ENCODE results near the gene OR2T1.
"Not testable (repeated sequence)": the region's sequence is repeated elsewhere in the genome, so short reads cannot be mapped to it uniquely, and the experiment has no call there.

OR2T1 gene

DNA sequence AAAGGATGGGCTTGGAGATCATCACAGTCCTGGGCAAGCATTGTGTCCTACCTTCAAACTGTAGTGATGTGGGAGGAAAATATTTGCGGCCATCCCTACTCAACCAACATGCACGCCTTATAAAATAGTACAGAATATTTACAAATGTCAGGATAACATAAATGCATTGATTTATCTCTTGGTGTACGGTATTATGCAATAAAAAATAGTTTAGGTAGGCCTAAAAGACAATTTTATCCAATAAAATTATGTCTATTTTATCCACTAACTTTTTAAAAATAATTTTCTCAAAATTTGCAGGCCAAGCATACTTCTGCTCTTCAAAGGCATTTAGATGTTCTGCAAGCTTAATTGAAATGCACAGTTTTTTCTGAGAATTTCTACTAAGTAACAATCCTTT, at the start of gene OR2T1:
Gene OR2T1, plus strand, starts transcription at position 301 of the 400 bp plus-strand sequence. CDS start 3,100 bp downstream, outside the sequence.
- no peak for DNase-seq

- no peak for DNase-seq
These were observed 43.4 kb upstream of the OR2T1 start for GRCh38 chr1:248359415-248359814.

DNA sequence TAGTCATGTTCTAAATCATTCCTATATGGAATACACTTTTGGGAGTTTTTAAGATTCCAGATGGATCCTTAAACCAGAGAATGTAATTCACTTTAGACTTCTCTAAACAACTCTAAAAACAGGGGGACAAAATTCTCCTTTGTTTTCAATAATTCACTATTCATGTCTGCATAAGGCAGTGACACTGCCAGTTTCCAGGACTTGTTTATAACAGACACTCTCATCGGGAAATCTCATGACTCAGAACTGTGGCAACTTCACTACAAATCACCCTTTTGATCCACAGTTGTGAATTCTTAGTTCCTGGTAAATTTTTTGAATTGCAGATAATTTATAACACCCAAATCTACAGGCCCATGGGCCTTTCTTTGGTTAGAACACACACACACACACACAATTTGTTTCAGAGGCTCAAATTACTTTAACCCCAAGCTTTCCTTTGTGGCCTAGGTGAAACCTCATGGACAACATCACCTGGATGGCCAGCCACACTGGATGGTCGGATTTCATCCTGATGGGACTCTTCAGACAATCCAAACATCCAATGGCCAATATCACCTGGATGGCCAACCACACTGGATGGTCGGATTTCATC, 41.6 kb upstream of the OR2T1 start, which contains the start of gene OR2T4:
Gene OR2T4, plus strand, starts transcription at position 545 of the 595 bp plus-strand sequence. Its CDS starts 0 bp downstream, at position 545.
- no peak for DNase-seq

DNA sequence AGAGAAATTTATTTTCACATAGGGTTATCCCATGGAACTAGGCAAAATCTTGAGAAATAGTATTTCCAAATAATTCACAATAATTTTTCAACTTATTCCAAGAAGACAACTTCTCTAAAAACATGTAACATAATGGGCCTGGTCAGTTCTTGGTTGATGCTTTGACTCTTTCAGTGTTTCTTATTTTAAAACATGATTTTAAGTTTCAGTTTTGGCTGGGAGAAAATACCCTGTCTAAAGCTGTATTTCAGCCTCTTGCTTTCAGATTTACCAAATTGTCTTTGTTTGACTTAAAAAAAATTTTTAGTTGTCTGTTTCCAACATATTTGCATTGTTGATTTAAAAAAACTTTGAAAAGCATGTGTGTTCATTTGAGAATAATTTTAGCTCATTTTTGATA, 36.2 kb upstream of the OR2T1 start:
- DNase-seq, result no peak

DNA sequence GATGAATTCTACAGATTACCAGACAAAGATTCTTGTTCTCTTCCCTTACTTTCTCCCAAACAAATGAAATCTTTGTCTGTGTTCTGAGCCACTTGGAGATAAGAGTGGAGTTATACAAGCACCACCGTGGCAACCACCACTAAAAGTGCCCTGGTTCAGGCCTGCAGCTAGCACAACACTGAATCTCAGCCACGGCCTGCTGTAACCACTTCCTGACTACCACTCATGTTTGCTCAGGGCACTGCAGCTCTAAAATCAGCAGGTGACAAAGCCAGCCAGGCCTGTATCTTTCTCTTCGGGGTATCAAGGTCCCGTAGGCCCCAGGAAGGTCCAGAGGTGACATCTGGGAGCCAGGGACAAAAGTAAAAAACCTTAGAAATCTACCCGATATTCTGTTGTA, 30.5 kb upstream of the OR2T1 start:
- no peak for DNase-seq

DNA sequence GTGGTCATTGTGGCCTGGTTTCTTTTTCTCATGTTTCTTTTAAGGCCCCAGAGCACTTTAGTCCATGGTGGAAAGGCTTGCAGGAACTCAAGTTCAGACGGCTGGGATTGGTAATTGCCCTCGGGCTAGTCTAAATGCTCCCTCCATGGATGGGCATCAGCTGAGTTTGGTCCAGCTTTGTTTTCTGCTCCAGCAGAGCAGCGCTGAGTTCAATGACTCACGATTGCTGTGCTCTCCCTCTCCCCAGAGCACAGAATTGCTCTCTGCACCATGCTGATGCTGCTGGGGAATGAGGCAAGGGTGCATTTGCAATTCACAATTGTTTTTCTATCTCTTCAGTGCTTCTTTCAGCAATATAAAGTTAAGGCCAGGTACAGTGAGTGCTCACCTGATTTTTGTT, 29.1 kb upstream of the OR2T1 start:
- no peak for DNase-seq

GRCh38 chr1:248375446-248375845, 27.4 kb upstream of the OR2T1 start, which contains the start of gene OR2T6:
Gene OR2T6 (plus strand): TSS chr1:248375746. CDS start chr1:248387609, 11,863 bp downstream.
- DNase-seq, result no peak

- DNase-seq, result no peak
These were observed 25.9 kb upstream of the OR2T1 start for GRCh38 chr1:248376916-248377315.

GRCh38 chr1:248380854-248381253, 22.0 kb upstream of the OR2T1 start:
- DNase-seq, result no peak

- DNase-seq, result no peak
These were observed 14.4 kb upstream of the OR2T1 start for GRCh38 chr1:248388426-248388825.

- no peak for DNase-seq
These were observed 9.8 kb upstream of the OR2T1 start for GRCh38 chr1:248393050-248393449.

DNA sequence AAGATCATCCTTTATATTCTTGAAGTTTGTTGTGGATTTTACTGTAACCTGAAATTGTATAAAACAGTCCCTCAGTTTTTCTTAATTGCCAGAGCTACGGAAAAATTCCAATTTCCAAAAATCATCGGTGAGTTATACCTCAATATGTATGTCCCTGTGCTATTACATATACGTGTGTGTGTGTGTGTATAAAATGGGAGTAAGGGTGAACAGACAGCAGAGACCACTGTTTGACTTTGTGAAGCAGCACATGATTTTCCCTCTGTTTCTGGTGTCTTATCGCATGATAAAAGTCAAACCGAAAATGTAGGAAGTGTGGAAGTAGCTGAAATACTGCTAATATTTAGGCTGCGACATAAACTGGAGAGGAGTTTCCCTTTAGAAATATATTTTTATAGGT, 1.2 kb downstream of the OR2T1 start:
- DNase-seq, result no peak

DNA sequence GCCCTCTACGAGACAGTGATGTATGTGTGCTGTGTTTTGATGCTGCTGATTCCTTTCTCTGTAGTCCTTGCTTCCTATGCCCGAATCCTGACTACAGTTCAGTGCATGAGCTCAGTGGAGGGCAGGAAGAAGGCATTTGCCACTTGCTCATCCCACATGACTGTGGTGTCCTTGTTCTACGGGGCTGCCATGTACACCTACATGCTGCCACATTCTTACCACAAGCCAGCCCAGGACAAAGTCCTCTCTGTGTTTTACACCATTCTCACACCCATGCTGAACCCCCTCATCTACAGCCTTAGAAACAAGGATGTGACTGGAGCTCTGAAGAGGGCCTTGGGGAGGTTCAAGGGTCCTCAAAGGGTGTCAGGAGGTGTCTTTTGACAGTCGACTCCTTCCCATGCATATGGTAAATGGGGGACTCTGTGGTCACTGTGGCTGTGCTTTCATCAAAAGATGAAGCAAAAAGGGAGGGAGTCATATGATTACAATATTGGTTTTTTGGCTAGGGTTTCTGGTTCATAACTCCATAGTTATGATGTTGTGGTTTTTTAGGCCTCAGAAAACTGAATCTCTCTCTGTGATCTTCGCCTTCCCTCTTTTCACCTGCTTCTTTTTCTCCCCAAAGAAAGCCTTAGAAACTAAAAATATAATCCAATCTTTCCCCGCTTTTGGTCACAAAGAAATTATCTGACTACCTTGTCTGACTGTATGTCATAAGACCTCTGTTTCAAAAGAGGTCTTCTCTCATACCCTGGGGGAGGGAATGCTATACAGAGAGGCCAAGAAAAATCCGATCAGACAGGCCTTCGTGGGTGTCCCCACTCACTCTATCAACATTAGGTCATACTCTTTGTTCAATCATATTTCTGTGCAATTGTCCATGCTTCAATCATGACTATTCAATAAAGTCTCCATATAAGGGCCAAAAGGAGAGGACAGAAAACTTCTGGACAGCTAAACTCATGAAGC, 4.2 kb downstream of the OR2T1 start:
- DNase-seq, result no peak

DNA sequence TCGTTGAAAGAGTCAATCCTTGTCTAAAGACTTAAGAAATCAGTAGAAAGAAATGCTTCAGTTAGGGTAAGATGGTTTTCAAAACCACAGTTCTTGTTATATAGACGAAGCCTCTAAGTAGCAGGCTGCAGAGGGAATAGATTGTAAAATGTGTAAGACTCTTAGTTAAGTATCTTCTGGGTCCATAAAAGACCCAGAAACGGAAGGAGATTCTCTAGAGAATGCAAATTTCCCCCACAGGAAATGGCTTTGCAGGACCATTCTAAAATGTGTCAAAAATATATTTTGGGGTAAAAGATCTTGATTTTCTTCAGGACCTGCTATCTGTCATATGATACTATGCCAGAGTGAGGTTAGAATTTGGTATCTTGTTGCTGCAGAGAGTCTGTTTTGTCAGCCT, 13.4 kb downstream of the OR2T1 start:
- no peak for DNase-seq

DNA sequence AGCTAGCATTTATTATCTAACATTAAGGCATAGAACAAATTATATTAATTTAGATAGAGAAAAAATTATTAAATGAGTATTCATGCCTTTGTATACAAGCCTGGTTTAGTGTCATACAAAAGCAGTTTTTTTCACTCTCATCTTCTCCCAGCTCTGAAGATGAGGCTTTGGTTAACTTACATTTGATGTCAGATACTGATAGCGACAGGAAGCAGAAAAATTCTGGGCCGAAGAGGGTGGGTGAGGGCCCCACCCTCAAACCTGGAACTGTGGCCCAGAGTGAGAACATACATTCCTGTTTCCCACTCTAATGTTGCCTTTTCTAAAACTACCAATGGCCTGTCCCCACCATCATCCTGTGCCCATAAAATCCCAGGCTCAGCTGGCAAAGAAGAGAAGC, 15.0 kb downstream of the OR2T1 start:
- no peak for DNase-seq

GRCh38 chr1:248421384-248421783, 18.5 kb downstream of the OR2T1 start:
- DNase-seq, result no peak

DNA sequence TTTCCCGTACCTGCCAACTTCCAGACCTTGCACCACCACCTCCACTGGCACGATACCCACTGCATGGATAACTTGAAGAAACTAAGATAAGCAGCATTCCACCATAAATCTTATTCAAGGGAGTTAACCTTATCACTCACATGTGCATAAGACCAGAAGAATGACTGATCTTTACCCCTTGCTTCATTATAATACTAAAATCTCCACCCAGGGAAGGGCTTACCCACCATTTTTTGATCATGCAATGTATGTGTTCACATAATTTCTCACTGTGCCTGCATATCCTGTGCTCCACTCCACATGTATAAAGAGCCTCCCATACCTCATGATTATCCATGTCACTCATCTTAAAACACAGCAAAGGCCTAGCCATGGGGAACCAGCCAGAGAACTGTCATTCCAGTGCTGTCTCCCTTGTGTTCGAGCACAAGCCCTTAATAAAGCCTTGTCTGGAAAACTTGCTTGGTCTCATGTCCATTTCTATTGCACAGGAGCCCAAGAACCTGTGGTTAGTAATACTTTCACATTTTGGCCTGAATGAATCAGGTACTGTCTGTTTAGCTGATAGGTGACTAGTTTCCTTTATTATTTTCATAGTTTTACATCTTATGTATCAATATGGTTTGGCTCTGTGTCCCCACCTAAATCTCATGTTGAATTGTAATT, 24.8 kb downstream of the OR2T1 start:
- DNase-seq, result not testable (repeated sequence)

DNA sequence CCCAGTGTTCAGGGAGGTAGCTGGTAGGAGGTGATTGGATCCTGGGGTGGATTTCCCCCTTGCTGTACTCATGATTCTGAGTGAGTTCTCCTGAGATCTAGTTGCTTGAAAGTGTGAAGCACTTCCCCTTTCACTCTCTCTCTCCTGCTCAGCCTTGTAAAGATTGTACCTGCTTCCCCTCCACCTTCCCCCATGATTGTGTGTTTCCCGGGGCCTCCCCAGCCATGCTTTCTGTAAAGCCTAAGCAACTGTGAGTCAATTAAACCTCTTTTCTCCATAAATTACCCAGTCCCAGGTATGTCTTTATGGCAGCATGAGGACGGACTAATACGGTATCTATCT, 25.3 kb downstream of the OR2T1 start:
- DNase-seq, result not testable (repeated sequence)

- not testable (repeated sequence) for DNase-seq
These were observed 28.8 kb downstream of the OR2T1 start for GRCh38 chr1:248431683-248432082.

GRCh38 chr1:248432201-248432600, 29.4 kb downstream of the OR2T1 start:
- DNase-seq, result not testable (repeated sequence)

DNA sequence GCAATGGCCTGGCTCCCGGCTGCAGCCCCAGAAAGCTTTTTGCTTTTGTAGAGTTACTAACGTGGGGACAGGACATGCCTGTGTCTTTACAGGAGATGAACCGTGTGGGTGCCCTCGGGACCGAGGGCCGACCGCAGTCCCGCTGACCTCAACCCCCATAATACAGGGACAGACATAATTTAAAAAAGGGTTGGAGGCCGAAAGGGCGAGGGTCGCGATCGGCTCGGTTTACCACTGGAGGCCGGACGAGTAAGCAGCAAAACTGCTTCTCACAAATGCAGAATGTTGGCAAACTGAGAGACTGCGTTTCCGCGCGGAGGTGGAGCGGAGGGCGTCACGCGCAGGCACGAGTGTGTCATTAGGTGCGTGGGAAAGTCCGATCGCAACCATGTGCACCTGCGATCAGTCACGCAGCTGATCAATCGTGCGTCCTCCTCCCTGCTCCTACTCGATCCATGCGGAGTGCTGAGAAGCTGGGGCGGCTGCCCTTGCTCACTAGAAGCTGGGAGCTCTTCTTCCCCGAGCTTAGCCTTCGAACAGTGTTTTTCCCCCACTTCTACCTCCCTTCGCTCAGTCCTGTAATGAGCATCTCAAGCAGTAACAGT, 31.1 kb downstream of the OR2T1 start:
- DNase-seq, result not testable (repeated sequence)

- not testable (repeated sequence) for DNase-seq
These were observed 32.1 kb downstream of the OR2T1 start for GRCh38 chr1:248434913-248435312.

- DNase-seq, result not testable (repeated sequence)
These were observed 33.5 kb downstream of the OR2T1 start for GRCh38 chr1:248436303-248436702.
